OCI-LY1 (cell line): ENCODE data around the gene IDUA.

ENCODE experiments used
- CTCF ChIP-seq: fragments of 200-600 bp; sonication (generic), shearing (Covaris generic); IDR thresholded peaks from 2 replicates; pipeline ENCODE4 v1.5.1; 2017; ENCODE audit warnings: mild to moderate bottlenecking, antibody characterized with exemption, low read length, moderate library complexity, mixed read lengths
- EZH2 ChIP-seq: fragments of 200-600 bp; sonication (generic), shearing (Covaris generic); IDR thresholded peaks from 2 replicates; pipeline ENCODE4 v1.8.0; 2017; ENCODE audit warnings: borderline replicate concordance, mixed run types, mild to moderate bottlenecking, antibody characterized with exemption, low read length, moderate library complexity, mixed read lengths

DNA sequence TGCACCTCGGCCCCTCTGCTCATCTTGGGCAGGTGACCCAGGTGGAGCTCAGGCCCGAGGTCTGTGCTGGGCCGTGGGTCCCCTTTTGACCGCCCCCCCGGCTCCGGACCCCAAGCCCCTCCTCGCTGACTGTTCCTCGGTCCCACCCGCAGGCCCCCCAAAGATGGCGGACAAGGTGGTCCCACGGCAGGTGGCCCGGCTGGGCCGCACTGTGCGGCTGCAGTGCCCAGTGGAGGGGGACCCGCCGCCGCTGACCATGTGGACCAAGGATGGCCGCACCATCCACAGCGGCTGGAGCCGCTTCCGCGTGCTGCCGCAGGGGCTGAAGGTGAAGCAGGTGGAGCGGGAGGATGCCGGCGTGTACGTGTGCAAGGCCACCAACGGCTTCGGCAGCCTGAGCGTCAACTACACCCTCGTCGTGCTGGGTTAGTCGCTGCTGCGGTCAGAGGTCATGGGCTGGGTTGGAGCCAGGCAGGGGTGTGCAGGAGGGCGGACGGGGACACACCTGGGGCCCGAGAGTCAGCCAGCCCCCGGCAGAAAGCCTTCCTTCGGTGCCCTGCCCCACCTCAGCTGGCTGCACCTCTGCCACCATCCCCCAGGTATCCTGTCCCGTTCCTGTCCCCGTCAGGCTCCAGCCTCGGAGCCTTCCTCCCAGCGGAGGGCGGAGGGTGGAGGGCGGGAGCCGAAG, 35.4 kb downstream of the IDUA start:
- TF ChIP-seq CTCF = no peak
- no peak for TF ChIP-seq EZH2
